Measurements from ENCODE around the gene ANXA6.

DNA sequence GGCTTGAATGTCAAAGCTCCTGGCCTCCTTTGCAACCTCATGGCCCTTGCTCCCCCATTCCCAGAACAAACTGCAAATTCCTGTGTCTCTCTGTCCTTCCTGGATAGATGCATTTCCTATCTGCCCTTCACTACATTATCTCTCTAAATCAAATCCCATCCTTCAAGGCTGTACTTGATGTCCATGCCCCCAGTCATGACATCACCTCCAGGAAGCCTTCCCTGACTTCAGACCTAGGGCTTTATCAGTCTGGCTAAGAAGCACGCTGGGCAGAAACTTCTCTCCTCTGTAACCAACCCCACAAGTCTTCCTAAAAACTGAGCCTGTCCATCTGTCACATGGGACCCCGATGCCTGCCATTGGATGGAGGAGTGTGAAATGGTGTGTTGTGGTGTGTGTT, 51.1 kb downstream of the ANXA6 start:
- TF ChIP-seq, protein P1, sequence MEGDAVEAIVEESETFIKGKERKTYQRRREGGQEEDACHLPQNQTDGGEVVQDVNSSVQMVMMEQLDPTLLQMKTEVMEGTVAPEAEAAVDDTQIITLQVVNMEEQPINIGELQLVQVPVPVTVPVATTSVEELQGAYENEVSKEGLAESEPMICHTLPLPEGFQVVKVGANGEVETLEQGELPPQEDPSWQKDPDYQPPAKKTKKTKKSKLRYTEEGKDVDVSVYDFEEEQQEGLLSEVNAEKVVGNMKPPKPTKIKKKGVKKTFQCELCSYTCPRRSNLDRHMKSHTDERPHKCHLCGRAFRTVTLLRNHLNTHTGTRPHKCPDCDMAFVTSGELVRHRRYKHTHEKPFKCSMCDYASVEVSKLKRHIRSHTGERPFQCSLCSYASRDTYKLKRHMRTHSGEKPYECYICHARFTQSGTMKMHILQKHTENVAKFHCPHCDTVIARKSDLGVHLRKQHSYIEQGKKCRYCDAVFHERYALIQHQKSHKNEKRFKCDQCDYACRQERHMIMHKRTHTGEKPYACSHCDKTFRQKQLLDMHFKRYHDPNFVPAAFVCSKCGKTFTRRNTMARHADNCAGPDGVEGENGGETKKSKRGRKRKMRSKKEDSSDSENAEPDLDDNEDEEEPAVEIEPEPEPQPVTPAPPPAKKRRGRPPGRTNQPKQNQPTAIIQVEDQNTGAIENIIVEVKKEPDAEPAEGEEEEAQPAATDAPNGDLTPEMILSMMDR (optimal IDR thresholded peaks at IDR 0.05 in 1 of 3, IDR thresholded peaks at IDR 0.05 in 1 of 3, conservative IDR thresholded peaks at IDR 0.05 in 1 of 3; ENCODE audit: extremely low read depth in 1 of 3, insufficient read depth in 2 of 3, low read length in 3 of 3) = no peak
- no peak for TF ChIP-seq EZH2 (IDR thresholded peaks at IDR 0.05; ENCODE audit: low read length)
